Measurements from ENCODE around the gene FGF16.
A peak's percentile ranks its signal among the peaks of the same experiment; 100 is the strongest.
"Not testable (repeated sequence)": the region's sequence is repeated elsewhere in the genome, so short reads cannot be mapped to it uniquely, and the experiment has no call there.

Gene FGF16

DNA sequence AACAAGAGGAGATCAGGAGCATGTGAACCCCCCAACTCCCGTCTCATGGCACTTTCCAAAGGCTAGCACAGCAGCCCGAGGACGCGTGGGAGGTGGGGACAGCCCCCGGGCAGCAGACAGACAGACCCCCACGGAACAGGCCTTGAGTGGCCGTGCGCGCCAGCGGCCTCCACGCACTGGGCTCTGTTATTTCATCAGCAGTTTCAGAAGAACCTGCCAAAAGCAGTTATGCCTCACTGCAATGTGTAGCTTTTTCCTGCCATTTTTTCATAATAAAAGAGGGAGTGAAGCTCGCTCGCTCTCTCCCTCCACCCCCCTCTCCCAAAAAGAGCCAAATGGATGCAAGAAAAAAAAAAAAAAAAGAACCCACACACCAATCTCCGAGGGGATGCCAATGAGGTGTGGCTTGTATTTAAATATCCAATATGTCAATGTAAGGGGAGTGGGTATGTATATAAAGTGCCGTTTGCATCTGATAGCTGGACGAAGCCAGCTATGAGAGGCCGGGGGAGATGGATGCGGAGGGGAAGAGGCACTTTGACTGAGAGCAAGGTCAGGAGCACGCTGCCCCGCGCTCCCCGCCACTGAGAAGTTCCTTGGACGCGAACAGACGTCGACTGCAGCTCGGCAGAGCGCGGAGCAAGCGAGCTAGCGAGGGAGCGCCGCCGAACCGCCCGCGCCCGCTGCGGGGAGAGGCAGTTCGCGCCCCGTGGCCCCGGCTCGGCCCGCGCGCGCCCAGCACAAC lies at the start of gene FGF16:
TSS of gene FGF16 (plus strand) at position 482 of the 745 bp plus-strand sequence. CDS start 286 bp downstream, outside the sequence.
- TF ChIP-seq, protein P1, sequence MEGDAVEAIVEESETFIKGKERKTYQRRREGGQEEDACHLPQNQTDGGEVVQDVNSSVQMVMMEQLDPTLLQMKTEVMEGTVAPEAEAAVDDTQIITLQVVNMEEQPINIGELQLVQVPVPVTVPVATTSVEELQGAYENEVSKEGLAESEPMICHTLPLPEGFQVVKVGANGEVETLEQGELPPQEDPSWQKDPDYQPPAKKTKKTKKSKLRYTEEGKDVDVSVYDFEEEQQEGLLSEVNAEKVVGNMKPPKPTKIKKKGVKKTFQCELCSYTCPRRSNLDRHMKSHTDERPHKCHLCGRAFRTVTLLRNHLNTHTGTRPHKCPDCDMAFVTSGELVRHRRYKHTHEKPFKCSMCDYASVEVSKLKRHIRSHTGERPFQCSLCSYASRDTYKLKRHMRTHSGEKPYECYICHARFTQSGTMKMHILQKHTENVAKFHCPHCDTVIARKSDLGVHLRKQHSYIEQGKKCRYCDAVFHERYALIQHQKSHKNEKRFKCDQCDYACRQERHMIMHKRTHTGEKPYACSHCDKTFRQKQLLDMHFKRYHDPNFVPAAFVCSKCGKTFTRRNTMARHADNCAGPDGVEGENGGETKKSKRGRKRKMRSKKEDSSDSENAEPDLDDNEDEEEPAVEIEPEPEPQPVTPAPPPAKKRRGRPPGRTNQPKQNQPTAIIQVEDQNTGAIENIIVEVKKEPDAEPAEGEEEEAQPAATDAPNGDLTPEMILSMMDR (conservative IDR thresholded peaks at IDR 0.05; ENCODE audit: low read depth, low read length) = no peak
- no peak for DNase-seq (ENCODE audit: low read depth)
- H3K4me3 ChIP-seq (ENCODE audit: low read depth, low read length) = peak within 1 kb of the TSS; percentile 45

DNA sequence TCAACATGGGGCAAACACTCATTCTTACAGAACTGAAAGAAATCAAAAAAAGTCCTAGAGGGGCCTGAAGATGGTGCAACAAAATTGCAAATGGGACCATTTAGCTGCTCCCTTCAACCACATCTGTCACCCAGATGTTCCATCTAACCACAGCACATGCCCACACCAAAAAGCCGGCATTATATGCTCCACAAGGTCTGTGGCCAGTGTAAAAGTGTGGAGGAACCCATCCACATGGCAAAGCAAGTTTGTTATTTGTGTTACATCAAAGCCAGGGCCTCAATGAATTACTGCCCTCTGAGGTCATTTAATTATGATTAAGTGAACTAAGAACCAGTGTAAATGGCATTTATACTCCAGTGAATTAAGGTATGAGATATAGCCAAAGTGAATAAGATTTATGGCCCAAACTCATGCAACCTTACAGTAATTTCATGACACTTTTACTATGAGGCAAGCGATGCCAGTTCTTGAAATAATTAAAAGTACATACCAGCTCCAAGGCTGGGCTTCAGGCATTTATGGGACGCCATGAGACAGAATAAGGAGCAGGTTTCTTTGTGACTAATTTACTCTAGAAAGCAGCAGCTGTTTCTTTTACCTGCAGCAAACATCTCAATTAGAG lies 48.7 kb upstream of the FGF16 start:
- no peak overlapping the region for H3K4me3 ChIP-seq (ENCODE audit: low read depth, low read length)
- no peak for DNase-seq (ENCODE audit: low read depth)
- TF ChIP-seq, protein P1 (conservative IDR thresholded peaks at IDR 0.05; ENCODE audit: low read depth, low read length) = no peak

DNA sequence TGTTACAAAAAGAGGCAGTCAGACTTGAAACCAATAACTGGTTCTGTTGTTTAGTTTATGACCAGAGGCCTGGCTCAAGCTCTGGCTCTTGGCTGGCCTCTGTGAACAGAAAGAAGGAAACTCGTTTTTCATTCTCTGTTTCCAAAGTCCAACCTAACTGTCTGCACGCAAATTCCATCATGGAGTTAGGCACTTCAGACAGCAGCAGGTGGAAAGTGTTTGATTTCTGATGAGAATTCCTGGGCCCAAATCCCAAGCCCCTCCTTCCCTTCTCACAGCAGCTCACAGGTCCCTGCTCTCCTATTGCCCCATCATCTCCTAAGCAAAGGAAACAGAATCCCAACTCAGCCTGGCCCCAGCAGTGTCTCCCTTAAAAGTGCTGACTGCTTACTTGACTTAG lies 42.8 kb upstream of the FGF16 start:
- no peak overlapping the region for H3K4me3 ChIP-seq (ENCODE audit: low read depth, low read length)
- no peak for DNase-seq (ENCODE audit: low read depth)
- TF ChIP-seq, protein P1 (conservative IDR thresholded peaks at IDR 0.05; ENCODE audit: low read depth, low read length) = no peak

DNA sequence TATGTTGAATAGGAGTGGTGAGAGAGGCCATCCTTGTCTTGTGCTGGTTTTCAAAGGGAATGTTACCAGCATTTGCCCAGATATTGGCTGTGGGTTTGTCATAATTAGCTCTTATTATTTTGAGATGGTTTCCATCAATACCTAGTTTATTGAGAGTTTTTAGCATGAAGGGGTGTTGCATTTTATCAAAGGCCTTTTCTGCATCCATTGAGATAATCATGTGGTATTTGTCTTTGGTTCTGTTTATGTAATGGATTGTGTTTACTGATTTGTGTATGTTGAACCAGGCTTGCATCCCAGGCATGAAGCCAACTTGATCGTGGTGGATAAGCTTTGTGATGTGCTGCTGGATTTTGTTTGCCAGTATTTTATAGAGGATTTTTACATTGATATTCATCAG lies 39.4 kb upstream of the FGF16 start:
- not testable (repeated sequence) for H3K4me3 ChIP-seq (ENCODE audit: low read depth, low read length); DNase-seq (ENCODE audit: low read depth)

DNA sequence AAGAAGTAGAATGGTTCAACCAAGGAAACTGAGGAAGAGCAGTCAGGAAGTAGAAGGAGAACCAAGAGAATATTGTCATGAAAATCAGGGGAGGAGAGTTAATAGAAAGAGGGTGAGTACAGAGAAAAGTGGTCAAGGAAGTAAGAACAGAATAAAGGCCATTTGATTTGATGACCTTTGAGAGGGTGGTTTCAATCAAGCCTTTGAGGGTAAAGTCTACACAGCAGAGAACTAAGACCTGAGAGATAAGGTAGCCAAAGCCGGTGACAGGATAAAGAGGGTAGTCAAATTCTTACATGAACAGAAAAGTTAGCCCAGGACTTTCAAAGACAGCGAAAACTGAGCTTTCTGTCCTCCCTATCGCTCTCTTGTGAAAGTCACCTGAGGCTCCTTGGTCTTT lies 34.6 kb upstream of the FGF16 start:
- H3K4me3 ChIP-seq (ENCODE audit: low read depth, low read length) = no peak overlapping the region
- DNase-seq (ENCODE audit: low read depth) = no peak
- TF ChIP-seq, protein P1 (conservative IDR thresholded peaks at IDR 0.05; ENCODE audit: low read depth, low read length) = no peak

DNA sequence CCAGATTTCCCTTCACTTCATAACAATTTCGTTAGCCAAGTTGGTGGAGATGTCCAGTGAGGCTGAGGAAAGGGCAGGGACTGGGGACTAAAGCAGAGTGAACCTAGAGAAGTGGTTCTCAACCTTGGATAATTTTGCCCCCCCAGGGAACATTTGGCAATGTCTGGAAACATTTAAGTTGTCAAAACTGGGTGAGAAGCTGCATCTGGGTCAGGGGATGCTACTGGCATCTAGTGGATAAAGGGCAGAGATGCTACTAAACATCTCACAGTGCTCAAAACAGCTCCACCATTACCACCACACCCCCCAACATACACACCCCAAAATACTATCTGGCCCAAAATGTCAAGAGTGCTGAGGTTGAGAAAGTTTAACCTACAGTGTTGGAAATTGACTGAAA lies 32.0 kb upstream of the FGF16 start:
- H3K4me3 ChIP-seq (ENCODE audit: low read depth, low read length) = no peak overlapping the region
- DNase-seq (ENCODE audit: low read depth) = no peak
- TF ChIP-seq, protein P1 (conservative IDR thresholded peaks at IDR 0.05; ENCODE audit: low read depth, low read length) = peak; percentile 48

DNA sequence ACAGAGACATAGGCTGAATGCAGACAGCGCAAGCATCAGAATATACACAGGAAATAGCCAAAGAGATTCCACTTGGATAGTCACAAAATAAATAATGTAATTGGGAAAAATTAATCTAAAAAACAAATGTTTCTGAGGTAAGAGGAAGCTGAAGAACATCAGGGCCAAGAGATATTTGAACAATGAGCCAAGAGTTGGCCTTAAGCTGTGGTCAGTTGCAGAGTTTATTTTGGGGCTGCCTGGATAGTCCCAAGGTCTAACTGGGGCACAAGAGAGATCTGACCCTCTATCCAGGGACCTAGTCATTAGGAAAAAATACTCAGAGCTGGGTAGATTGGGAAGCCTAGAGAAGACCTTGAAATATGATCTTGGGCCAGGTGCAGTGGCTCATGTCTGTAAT lies 31.3 kb upstream of the FGF16 start:
- no peak overlapping the region for H3K4me3 ChIP-seq (ENCODE audit: low read depth, low read length)
- TF ChIP-seq, protein P1 (conservative IDR thresholded peaks at IDR 0.05; ENCODE audit: low read depth, low read length) = no peak
- DNase-seq (ENCODE audit: low read depth) = no peak

Measured in choroid plexus epithelial cell (primary cell).